Testis (tissue), 3 donors: ENCODE measurements around the gene EDIL3. TPM values are rescaled to one million over a fixed set of nuclear protein-coding genes. Genes with fewer than 3 reads are reported as not detected.

Experiments
- DNase-seq: peaks from one replicate; pipeline ENCODE4 v3.0.0-alpha.2; 2019
- H3K27ac ChIP-seq, 2 donors: fragments of 200-600 bp; sonication (generic); one replicate each; pipeline ENCODE4 v1.5.1; 2019
- H3K27me3 ChIP-seq: fragments of 200-600 bp; sonication (generic); one replicate; pipeline ENCODE4 v1.5.1; 2019
- H3K36me3 ChIP-seq: fragments of 200-600 bp; sonication (generic); one replicate; pipeline ENCODE4 v1.5.1; 2017; ENCODE audit warnings: low read depth; ENCODE audit errors: missing control alignments
- H3K4me1 ChIP-seq: fragments of 200-600 bp; sonication (generic); one replicate; pipeline ENCODE4 v1.5.1; 2019
- H3K4me3 ChIP-seq, 2 donors: fragments of 200-600 bp; sonication (generic); one replicate each; pipeline ENCODE4 v1.5.1; 2017 to 2019
- H3K9me3 ChIP-seq: fragments of 200-600 bp; sonication (generic); one replicate; pipeline ENCODE4 v1.5.1; 2017
- CTCF ChIP-seq, 3 experiments: fragments of 450-650 bp in 2 of 3; fragments of 200-600 bp in 1 of 3; sonication (generic) in 1 of 3; IDR thresholded peaks; one replicate each; pipeline ENCODE4 v1.5.1; 2016 to 2019; ENCODE audit warnings: antibody characterized with exemption in 3 of 3, mild to moderate bottlenecking in 2 of 3, moderate library complexity in 1 of 3
- POLR2A ChIP-seq: fragments of 450-650 bp; IDR thresholded peaks from one replicate; pipeline ENCODE4 v1.6.1; 2017; ENCODE audit warnings: antibody characterized with exemption, mild to moderate bottlenecking, moderate library complexity
- WGBS, 2 donors: methylation state at CpG; one replicate each; pipeline ENCODE4 v1.1.5; 2018; 5-methylcytosine and 5-hydroxymethylcytosine counted together
- intact Hi-C: fragments of 100-400 bp; cut with DNase I; formaldehyde crosslinking; loops from one replicate; pipeline ENCODE4 v1.15.1; 2023; ENCODE audit warnings: low total_unique reads
- polyA plus RNA-seq: library from polyadenylated mRNA; stranded (reverse); fragments of 350-450 nt; fragmentation: Illumina TruSeq; extraction: RNeasy Lipid Tissue Mini Kit (QIAGEN cat#74804); gene quantifications from one replicate; pipeline ENCODE4 v1.2.3, GENCODE V29; 2014; ENCODE audit warnings: low read depth, low replicate concordance; ENCODE audit not compliant: insufficient read depth
- small RNA-seq, 2 donors: library from RNA; depleted of rRNA; stranded (forward); fragments of <200 nt; gene quantifications; one replicate each; pipeline ENCODE3, GENCODE V24; 2016
- total RNA-seq, 2 donors: library from RNA; depleted of rRNA; stranded (reverse); fragments of >200 nt; gene quantifications; one replicate each; pipeline ENCODE4 v1.2.3, GENCODE V29; 2016

The EDIL3 gene
- total and polyA plus RNA-seq, 3 donors from 2014 or later, result 3.4 to 8.6 (median 3.5) TPM

DNA sequence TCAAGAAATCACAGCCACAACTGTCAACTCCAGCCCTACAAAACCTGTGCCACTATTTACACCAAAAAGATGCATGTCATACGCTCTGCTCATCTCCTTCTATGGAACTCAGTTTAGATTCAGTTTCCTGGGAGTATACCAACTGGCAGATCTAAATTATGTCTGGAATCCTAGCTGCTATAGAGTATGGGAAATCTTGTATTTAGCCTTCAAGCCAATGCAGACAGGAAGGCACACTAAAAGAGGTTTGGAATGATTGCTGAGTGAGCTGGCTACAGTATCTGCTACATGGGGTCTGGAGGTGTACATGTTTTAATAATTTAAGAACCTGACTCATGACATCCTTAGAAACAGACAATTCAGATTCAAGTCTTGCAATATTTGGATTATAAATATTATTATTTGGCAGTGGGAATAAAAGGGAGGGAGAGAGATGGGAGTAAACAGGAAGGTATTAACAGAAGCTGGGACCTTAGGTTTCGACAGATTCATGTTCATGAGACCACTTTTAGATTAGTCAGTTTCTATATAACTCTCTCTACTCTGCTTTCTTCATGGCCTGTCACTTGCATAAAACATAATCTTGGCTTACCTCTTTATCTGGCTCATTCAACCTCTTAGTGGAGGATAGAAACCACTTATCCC lies 485.2 kb downstream of the EDIL3 start:
- H3K27me3 ChIP-seq, result no peaks in the 10 kb centered on the region
- no peak for DNase-seq
- no peak for TF ChIP-seq CTCF (IDR thresholded peaks at IDR 0.05)
- no peak for TF ChIP-seq POLR2A
- intact Hi-C loops, result no loop called here
- H3K36me3 ChIP-seq, result no peaks in the 10 kb centered on the region
- H3K4me3 ChIP-seq, result no peak overlapping the region
- H3K27ac ChIP-seq, result no peak overlapping the region
- 88 to 97% methylated on average over 2 of the region's 2 CpGs for WGBS, 2 donors
- H3K4me1 ChIP-seq, result no peaks in the 10 kb centered on the region
- no peaks in the 10 kb centered on the region for H3K9me3 ChIP-seq

- Histone ChIP-seq H3K27me3 (no peaks in the 10 kb centered on the region), H3K36me3 (no peaks in the 10 kb centered on the region), H3K9me3 (no peaks in the 10 kb centered on the region), H3K27ac (no peak overlapping the region), H3K4me1 (no peaks in the 10 kb centered on the region), H3K4me3 (no peak overlapping the region)
- DNase-seq, result no peak
- 92 to 97% methylated on average over 2 of the region's 2 CpGs for WGBS, 2 donors
- TF ChIP-seq POLR2A (no peak), CTCF (IDR thresholded peaks at IDR 0.05) (no peak)
- intact Hi-C loops, result no loop called here
Measured at GRCh38 chr5:83895860-83896259, 488.8 kb downstream of the EDIL3 start.

DNA sequence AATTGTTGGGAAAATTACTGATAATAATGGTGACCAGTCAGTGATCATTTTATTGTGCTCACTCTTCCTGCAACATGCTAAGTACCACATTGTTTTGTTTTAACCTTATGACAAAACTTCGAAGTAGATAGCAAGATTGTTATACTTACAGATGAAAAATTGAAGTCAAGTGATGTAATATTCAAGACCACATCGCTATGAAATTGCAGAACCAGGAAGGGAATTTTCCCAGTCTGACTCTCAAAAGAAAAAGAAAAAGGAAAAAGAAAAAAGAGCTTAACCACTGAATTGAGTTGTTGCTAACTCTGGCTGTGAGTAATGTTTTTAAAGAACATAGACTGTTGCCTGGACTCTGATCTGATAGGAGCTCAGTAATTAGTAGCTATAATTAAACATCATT lies 493.4 kb downstream of the EDIL3 start:
- Histone ChIP-seq H3K4me1 (no peaks in the 10 kb centered on the region), H3K27ac (no peak overlapping the region), H3K9me3 (no peaks in the 10 kb centered on the region), H3K4me3 (no peak overlapping the region), H3K27me3 (no peaks in the 10 kb centered on the region), H3K36me3 (no peaks in the 10 kb centered on the region)
- DNase-seq, result no peak
- 59 to 66% methylated on average over 2 of the region's 2 CpGs for WGBS, 2 donors
- intact Hi-C loops, result no loop called here
- no peak for TF ChIP-seq POLR2A
- TF ChIP-seq CTCF (IDR thresholded peaks at IDR 0.05), result no peak

Small RNAs within 50 kb of the gene (small RNA-seq; reads per million reads assigned to genes)
- gene RNU6-448P, result 0 reads per million in 2 donors
